GM12878 (cell line): ENCODE data around the gene SIK2. TPM values are rescaled to one million over a fixed set of nuclear protein-coding genes. Genes with fewer than 3 reads are reported as not detected.

Experiments used
- ATAC-seq: fragments of 200-7000 bp; cut with Tn5 transposase; 3 replicates; pipeline ENCODE4 v1.9.1; 2020; ENCODE audit warnings: mild to moderate bottlenecking, moderate library complexity
- BruUV-seq: library from RNA; stranded (reverse); fragments of 400-500 nt; replicated peaks from 2 replicates; lab custom pipeline; 2021; lab: Mats Ljungman, UMichigan
- CTCF ChIA-PET: fragments of 300-600 bp; sonication (Branson Sonifier 250); formaldehyde crosslinking; extraction: SDS; loops from one replicate; lab custom pipeline; 2021; ENCODE audit warnings: inconsistent platforms; lab: Yijun Ruan, JAX
- POLR2A ChIA-PET: fragments of 350-600 bp; formaldehyde crosslinking; extraction: SDS; loops from one replicate; lab custom pipeline; 2021; ENCODE audit warnings: inconsistent platforms; lab: Charles Lee
- RAD21 ChIA-PET: fragments of 300-600 bp; sonication (Branson Sonifier 250); formaldehyde crosslinking; loops from one replicate; lab custom pipeline; 2023; ENCODE audit warnings: antibody characterized with exemption; ENCODE audit not compliant: unreplicated experiment; lab: Charles Lee
- SMC1A ChIA-PET: fragments of 300-600 bp; sonication (Branson Sonifier 250); formaldehyde crosslinking; loops from one replicate; lab custom pipeline; 2023; ENCODE audit not compliant: unreplicated experiment, uncharacterized antibody; lab: Charles Lee
- DNase-seq: peaks from one replicate; pipeline ENCODE4 v3.0.0-alpha.2; 2011; ENCODE audit warnings: low read depth, low spot score
- FAIRE-seq: peaks from 3 replicates; lab custom pipeline; 2011; peaks lifted over from hg19 to GRCh38; lab: Jason Lieb, UNC
- H2AFZ ChIP-seq: 2 replicates; pipeline ENCODE4 v1.6.0; 2011; ENCODE audit warnings: low read depth, low read length, control low read depth; ENCODE audit not compliant: control insufficient read depth
- H3K27ac ChIP-seq: 2 replicates; pipeline ENCODE4 v1.5.1; 2011; ENCODE audit warnings: control low read depth; ENCODE audit not compliant: control insufficient read depth, insufficient read depth
- H3K27me3 ChIP-seq, 2 experiments: replicated peaks in 1 of 2; 2 replicates each; pipeline versions ENCODE4 v1.6.0 to v1.6.1; 2011; ENCODE audit warnings: low read length in 1 of 2; ENCODE audit not compliant: control insufficient read depth in 2 of 2, insufficient read depth in 2 of 2
- H3K36me3 ChIP-seq, 2 experiments: 2 replicates each; pipeline ENCODE4 v1.5.1; 2011; ENCODE audit warnings: low read length in 1 of 2; ENCODE audit not compliant: control insufficient read depth in 2 of 2, insufficient read depth in 2 of 2
- H3K4me1 ChIP-seq: 2 replicates; pipeline ENCODE4 v1.6.1; 2011; ENCODE audit warnings: mild to moderate bottlenecking, low read length, moderate library complexity, mixed read lengths; ENCODE audit not compliant: control insufficient read depth, insufficient read depth
- H3K4me2 ChIP-seq: 2 replicates; pipeline ENCODE4 v1.6.0; 2011; ENCODE audit warnings: control low read depth; ENCODE audit not compliant: control insufficient read depth, insufficient read depth
- H3K4me3 ChIP-seq: fragments of 200-600 bp; sonication (generic); 2 replicates; pipeline ENCODE4 v1.5.1; 2016
- H3K79me2 ChIP-seq: 2 replicates; pipeline ENCODE4 v1.6.0; 2011; ENCODE audit warnings: low read length; ENCODE audit not compliant: control insufficient read depth, insufficient read depth
- H3K9ac ChIP-seq: 2 replicates; pipeline ENCODE4 v1.8.0; 2011; ENCODE audit warnings: low read length, control low read depth, mixed read lengths; ENCODE audit not compliant: control insufficient read depth, insufficient read depth
- H3K9me3 ChIP-seq: replicated peaks from 3 replicates; pipeline ENCODE4 v1.5.1; 2011; ENCODE audit warnings: mild to moderate bottlenecking, low read length; ENCODE audit not compliant: control insufficient read depth, insufficient read depth
- H4K20me1 ChIP-seq: 2 replicates; pipeline ENCODE4 v1.6.0; 2011; ENCODE audit not compliant: control insufficient read depth, insufficient read depth
- BACH1 ChIP-seq: fragments of 450-650 bp; IDR thresholded peaks from 2 replicates; pipeline ENCODE4 v1.6.1; 2017; ENCODE audit warnings: mild to moderate bottlenecking, borderline replicate concordance
- CBX3 ChIP-seq: fragments of 200-600 bp; sonication (generic); IDR thresholded peaks from 2 replicates; pipeline ENCODE4 v1.6.1; 2016; ENCODE audit warnings: low read depth, borderline replicate concordance
- EGR1 ChIP-seq, 2 experiments: IDR thresholded peaks; 1 replicate in 1 of 2; 2 replicates in 1 of 2; pipeline ENCODE4 v1.6.1; 2011 to 2012; ENCODE audit warnings: low read depth in 2 of 2, low read length in 2 of 2, borderline replicate concordance in 1 of 2, mild to moderate bottlenecking in 1 of 2, moderate library complexity in 1 of 2
- GABPA ChIP-seq: IDR thresholded peaks from 2 replicates; pipeline ENCODE4 v1.6.1; 2014; ENCODE audit warnings: antibody characterized with exemption, low read depth, mild to moderate bottlenecking, inconsistent platforms
- RAD51 ChIP-seq: fragments of 450-650 bp; IDR thresholded peaks from 2 replicates; pipeline ENCODE4 v1.6.1; 2016; ENCODE audit warnings: moderate library complexity, mild to moderate bottlenecking, inconsistent platforms
- REST ChIP-seq: IDR thresholded peaks from 2 replicates; pipeline ENCODE4 v1.6.1; 2012; ENCODE audit warnings: mild to moderate bottlenecking, low read depth, low read length
- SUZ12 ChIP-seq: fragments of 200-600 bp; sonication (generic); IDR thresholded peaks from one replicate; pipeline ENCODE4 v1.6.1; 2018; ENCODE audit warnings: antibody characterized with exemption, mild to moderate bottlenecking; ENCODE audit not compliant: unreplicated experiment
- WGBS: methylation state at CpG from one replicate; pipeline ENCODE4 v1.1.6; 2016; ENCODE audit warnings: low lambda C conversion rate; ENCODE audit not compliant: insufficient replicate concordance, insufficient coverage; ENCODE audit errors: missing lambda C conversion rate; 5-methylcytosine and 5-hydroxymethylcytosine counted together
- in situ Hi-C: fragments of 300-500 bp; cut with MboI; formaldehyde crosslinking; loops from 9 replicates; pipeline ENCODE4 v1.14.3; 2018; ENCODE audit warnings: mixed read lengths
- intact Hi-C: fragments of 100-400 bp; cut with micrococcal nuclease; formaldehyde crosslinking; loops from one replicate; pipeline ENCODE4 v1.14.2; 2022; ENCODE audit not compliant: unreplicated experiment
- polyA plus RNA-seq, 11 experiments: library from polyadenylated mRNA; depleted of rRNA in 4 of 11; unstranded in 6 of 11; stranded (reverse) in 5 of 11; fragments of >200 nt; fragmentation: Nextera tagmentation in 4 of 11; fragmentation: Illumina TruSeq in 1 of 11; extraction: Ambion mirVana in 4 of 11; extraction: Trizol in 1 of 11; gene quantifications; 1 replicate in 1 of 11; 2 replicates in 10 of 11; pipeline versions ENCODE4 v1.2.1 to v1.2.3, GENCODE V29; 2011 to 2016; ENCODE audit warnings: inconsistent platforms in 2 of 11, missing spikeins in 2 of 11, low read depth in 1 of 11
- total RNA-seq, 4 experiments: library from RNA; depleted of rRNA in 3 of 4; stranded (reverse); fragments of >200 nt in 3 of 4; fragmentation: Illumina TruSeq in 1 of 4; extraction: Trizol in 1 of 4; gene quantifications; 2 replicates each; pipeline versions ENCODE4 v1.2.1 to v1.2.3, GENCODE V29; 2013 to 2021
- TF ChIP-seq, protein P1 (sequence below): fragments of 150-350 bp; IDR thresholded peaks from 2 replicates; pipeline ENCODE4 v1.6.1; 2016; ENCODE audit warnings: low read depth, low read length
- TF ChIP-seq, protein P2 (sequence below): IDR thresholded peaks from 2 replicates; pipeline ENCODE4 v1.6.1; 2011; ENCODE audit warnings: borderline replicate concordance, low read depth, mild to moderate bottlenecking, moderate library complexity, low read length; ENCODE audit not compliant: insufficient read depth, poor library complexity, severe bottlenecking
- TF ChIP-seq, protein P3 (sequence below): fragments of 450-650 bp; IDR thresholded peaks from 2 replicates; pipeline ENCODE4 v1.6.1; 2017; ENCODE audit warnings: low read depth, mild to moderate bottlenecking, moderate library complexity
- TF ChIP-seq, protein P4 (sequence below): IDR thresholded peaks from 2 replicates; pipeline ENCODE4 v1.6.1; 2011; ENCODE audit warnings: low read depth, mild to moderate bottlenecking, low read length, moderate library complexity, borderline replicate concordance; ENCODE audit errors: extremely low read depth

Gene SIK2
- total and polyA plus RNA-seq, 10 of the 15 experiments (the other 5 are each of a cell fraction or from before 2014, with no cell fraction given), result 0.97 to 14.2 (median 4.5) TPM

DNA sequence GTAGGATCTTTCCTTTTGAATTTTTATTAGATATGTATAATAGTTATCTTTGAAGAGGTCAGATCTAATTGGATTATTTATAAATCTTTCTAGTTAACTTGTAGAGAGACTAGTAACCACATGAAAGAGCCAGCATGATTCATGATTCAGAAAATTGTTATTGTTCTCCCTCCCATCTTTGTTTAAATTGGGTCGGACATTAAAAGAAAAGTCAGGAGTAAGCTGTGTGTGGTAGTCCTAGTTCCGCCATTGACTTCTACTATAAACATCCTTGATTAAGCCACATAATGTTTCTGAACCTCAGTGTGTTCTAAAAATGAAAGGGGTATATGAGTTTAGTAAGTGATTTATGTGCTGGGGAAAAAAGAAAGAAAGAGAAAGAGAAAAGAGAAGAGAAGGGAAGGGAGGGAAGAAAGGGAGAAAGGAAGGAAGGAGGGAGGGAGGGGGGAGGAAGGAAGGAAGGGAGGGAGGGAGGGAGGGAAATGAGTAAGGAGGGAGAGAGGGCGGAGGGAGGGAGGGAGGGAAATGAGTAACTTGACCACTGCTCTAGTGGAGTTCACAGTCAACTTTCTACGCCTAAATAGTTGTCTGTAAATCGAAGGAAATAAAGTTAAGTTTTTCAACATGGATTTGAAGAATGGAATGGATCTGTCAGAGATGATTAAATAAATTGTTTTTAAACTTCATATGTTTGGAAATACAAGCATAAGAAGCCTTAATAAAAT lies 32.9 kb downstream of the SIK2 start:
- in situ Hi-C loops (no loop called here), intact Hi-C loops (no loop called here)
- POLR2A ChIA-PET, result interaction anchor here (1.1 to 2.2 kb wide), 2 partner anchors 9 to 130 kb away, joined by 5 to 6 read pairs; no protein-coding TSS in a partner anchor
- no peak for FAIRE-seq
- Histone ChIP-seq H3K9me3 (no peaks in the 10 kb centered on the region; the same call in 2 of the 3 replicates), H4K20me1 (no peaks in the 10 kb centered on the region), H3K27ac (no peak overlapping the region), H3K79me2 (no peaks in the 10 kb centered on the region; the same call in 1 of the 2 replicates), H3K4me2 (no peak overlapping the region), H2AFZ (no peak overlapping the region), H3K4me3 (no peak overlapping the region), H3K27me3 (no peaks in the 10 kb centered on the region), H3K9ac (no peak overlapping the region), H3K4me1 (peaks cover 2% of the 10 kb centered on the region; the same call in 1 of the 2 replicates), H3K36me3 (no peaks in the 10 kb centered on the region; a peak in 1 of 4 replicates)
- CTCF ChIA-PET, result no interaction called here
- 82% methylated on average over 5 of the region's 5 CpGs for WGBS
- no TSS peak for BruUV-seq
- RAD21 ChIA-PET, result interaction anchor here (1.0 kb wide), 1 partner anchor 62 kb away, joined by 3 read pairs; no protein-coding TSS in a partner anchor
- SMC1A ChIA-PET, result interaction anchor here (0.7 to 1.8 kb wide), 7 partner anchors 9 to 142 kb away, joined by 3 to 6 read pairs (median 3); partner anchors contain the start of gene PPP2R1B
- no peak for ATAC-seq
- DNase-seq, result no peak
- TF ChIP-seq, protein P1, sequence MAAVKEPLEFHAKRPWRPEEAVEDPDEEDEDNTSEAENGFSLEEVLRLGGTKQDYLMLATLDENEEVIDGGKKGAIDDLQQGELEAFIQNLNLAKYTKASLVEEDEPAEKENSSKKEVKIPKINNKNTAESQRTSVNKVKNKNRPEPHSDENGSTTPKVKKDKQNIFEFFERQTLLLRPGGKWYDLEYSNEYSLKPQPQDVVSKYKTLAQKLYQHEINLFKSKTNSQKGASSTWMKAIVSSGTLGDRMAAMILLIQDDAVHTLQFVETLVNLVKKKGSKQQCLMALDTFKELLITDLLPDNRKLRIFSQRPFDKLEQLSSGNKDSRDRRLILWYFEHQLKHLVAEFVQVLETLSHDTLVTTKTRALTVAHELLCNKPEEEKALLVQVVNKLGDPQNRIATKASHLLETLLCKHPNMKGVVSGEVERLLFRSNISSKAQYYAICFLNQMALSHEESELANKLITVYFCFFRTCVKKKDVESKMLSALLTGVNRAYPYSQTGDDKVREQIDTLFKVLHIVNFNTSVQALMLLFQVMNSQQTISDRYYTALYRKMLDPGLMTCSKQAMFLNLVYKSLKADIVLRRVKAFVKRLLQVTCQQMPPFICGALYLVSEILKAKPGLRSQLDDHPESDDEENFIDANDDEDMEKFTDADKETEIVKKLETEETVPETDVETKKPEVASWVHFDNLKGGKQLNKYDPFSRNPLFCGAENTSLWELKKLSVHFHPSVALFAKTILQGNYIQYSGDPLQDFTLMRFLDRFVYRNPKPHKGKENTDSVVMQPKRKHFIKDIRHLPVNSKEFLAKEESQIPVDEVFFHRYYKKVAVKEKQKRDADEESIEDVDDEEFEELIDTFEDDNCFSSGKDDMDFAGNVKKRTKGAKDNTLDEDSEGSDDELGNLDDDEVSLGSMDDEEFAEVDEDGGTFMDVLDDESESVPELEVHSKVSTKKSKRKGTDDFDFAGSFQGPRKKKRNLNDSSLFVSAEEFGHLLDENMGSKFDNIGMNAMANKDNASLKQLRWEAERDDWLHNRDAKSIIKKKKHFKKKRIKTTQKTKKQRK, result no peak
- TF ChIP-seq SUZ12 (no peak), CBX3 (no peak), GABPA (no peak), BACH1 (no peak), REST (no peak), RAD51 (no peak), EGR1 (IDR thresholded peaks at IDR 0.05; ENCODE audit: borderline replicate concordance in 1 of 2, low read depth in 2 of 2, low read length in 2 of 2) (no peak)
- TF ChIP-seq, protein P2, sequence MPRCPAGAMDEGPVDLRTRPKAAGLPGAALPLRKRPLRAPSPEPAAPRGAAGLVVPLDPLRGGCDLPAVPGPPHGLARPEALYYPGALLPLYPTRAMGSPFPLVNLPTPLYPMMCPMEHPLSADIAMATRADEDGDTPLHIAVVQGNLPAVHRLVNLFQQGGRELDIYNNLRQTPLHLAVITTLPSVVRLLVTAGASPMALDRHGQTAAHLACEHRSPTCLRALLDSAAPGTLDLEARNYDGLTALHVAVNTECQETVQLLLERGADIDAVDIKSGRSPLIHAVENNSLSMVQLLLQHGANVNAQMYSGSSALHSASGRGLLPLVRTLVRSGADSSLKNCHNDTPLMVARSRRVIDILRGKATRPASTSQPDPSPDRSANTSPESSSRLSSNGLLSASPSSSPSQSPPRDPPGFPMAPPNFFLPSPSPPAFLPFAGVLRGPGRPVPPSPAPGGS, result no peak
- TF ChIP-seq, protein P3, sequence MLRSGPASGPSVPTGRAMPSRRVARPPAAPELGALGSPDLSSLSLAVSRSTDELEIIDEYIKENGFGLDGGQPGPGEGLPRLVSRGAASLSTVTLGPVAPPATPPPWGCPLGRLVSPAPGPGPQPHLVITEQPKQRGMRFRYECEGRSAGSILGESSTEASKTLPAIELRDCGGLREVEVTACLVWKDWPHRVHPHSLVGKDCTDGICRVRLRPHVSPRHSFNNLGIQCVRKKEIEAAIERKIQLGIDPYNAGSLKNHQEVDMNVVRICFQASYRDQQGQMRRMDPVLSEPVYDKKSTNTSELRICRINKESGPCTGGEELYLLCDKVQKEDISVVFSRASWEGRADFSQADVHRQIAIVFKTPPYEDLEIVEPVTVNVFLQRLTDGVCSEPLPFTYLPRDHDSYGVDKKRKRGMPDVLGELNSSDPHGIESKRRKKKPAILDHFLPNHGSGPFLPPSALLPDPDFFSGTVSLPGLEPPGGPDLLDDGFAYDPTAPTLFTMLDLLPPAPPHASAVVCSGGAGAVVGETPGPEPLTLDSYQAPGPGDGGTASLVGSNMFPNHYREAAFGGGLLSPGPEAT, result no peak
- TF ChIP-seq, protein P4, sequence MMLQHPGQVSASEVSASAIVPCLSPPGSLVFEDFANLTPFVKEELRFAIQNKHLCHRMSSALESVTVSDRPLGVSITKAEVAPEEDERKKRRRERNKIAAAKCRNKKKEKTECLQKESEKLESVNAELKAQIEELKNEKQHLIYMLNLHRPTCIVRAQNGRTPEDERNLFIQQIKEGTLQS, result no peak
